Activated CD8-positive, alpha-beta memory T cell treated with anti-CD3 and anti-CD28 coated beads for 48 hours (primary cell): ENCODE data around the gene DYDC2.
"Not testable (repeated sequence)": the region's sequence is repeated elsewhere in the genome, so short reads cannot be mapped to it uniquely, and the experiment has no call there.

ENCODE experiments used
- DNase-seq, 3 experiments: peaks; one replicate each; pipeline ENCODE4 v3.0.0-alpha.2; 2020; ENCODE audit warnings: low read depth in 2 of 3, low spot score in 2 of 3

DYDC2 gene

DNA sequence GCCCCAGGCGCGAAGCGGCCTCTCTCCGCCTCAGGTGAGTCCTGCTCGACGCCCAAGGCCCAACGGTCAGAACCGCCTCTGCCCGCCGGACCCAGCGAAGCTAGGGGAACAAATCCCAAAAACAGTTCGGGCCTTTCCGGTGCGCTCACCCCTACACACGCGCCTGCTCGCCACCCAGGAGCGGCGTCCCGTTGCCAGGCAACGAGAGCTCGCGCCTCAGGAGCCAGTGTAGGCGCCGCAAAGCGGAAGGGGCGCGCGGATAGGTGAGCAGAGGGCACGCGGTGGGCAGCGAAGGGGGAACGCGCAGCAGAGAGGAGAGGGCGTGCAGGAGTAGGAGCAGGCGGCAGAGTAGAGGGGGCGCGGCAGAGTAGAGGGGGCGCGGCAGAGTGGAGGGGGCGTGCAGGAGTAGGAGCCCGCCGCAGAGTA, at the start of gene DYDC2, which contains the start of gene DYDC1:
DYDC2 (plus strand) TSS at position 219 of the 426 bp plus-strand sequence. CDS start 5,663 bp downstream, outside the sequence.
DYDC1 (minus strand) TSS at position 193 of the 426 bp plus-strand sequence. CDS start 4,154 bp downstream, outside the sequence.
- peak in 2 of 3 experiments; percentile 15 to 32 for DNase-seq

DNA sequence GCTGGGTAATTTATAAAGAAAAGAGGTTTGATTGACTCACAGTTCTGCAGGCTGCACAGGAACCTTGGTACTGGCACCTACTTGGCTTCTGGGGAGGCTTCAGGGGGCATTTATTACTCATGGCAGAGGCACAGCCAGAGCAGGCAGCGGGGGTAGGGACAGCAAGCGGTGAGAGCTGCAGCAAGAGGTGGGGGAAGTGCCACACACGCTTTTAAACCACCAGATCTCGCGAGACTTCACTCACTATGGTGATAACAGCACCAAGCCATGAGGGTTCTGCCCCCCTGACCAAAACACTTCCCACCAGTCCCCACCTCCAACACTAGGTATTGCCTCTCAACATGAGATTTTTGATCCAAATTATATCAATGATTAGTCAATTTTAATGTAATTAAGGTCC, 43.1 kb upstream of the DYDC2 start:
- DNase-seq: no peak

DNA sequence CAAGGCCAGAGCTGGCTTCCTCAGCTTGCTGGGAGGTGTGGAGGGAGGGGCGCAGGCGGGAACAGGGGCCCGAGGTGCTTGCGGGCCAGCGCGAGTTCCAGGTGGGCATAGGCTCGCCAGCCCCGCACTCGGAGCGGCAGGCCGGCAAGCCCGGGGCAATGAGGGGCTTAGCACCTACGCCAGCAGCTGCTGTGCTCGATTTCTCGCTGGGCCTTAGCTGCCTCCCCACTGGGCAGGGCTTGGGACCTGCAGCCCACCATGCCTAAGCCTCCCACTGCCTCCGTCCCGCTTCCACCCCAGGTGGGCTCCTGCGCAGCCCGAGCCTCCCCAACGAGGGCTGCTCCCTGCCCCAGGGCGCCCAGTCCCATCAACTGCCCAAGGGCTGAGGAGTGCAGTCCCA, 41.2 kb upstream of the DYDC2 start:
- no peak for DNase-seq

DNA sequence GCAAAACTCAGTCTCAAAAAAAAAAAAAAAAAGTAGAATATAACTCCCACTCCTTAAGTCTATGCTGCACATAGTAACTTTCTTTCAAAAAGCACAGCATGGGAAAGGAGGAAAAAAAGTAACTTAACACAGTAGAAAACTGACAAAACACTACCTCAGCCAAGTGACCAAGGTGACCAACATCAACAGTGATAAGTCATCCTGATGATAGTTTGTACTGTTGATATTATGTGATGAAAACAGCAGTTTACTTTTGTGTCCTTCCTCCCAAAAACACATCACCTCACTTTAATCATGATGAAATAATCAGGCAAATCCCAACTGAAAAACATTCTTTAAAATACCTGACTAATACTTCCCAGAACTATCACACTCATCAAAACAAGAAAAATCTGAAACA, 37.8 kb upstream of the DYDC2 start:
- no peak for DNase-seq

DNA sequence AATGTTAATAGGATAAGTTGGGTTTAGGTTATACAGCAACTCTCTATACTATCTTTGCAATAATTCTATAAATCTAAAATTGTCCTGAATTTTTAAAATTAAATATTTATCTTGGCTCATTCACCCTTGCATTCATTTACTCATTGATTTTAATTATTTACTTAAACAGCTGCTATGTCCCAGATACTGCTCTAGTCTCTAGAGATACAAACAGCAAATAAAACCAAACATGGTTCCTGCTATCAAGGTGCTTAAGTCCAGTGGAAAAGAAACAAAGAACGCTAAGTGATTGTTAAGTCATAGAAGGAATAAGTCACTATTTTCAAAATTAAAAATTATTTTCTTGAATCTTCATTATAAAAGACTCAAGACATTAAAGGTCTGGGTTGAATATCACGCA, 37.3 kb upstream of the DYDC2 start:
- no peak for DNase-seq

DNA sequence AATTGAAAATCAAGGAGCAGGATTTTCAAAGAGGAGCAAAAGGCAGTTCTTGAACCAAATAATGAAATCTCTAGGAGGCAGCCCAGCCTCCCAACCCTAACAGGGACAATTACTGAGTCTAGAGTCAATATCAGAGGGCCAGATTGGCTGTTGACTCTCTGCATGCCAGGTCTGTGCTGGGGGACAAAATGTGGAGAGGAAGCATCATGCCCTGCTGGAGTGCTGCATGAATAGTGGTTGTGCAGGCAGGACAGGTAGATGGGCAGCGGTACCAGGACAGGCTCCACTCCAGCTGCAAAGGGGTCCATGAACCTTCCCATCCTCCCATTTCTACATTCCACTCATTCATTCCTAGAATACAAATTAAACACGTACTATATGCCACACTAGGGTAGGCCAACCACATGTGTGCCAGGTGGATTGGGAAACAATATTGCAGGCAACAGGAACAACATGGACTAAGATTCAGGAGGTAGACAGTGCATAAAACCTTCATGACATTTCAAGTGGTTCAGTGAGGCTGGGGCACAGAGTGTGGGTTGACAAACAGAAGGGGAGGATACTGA, 36.8 kb upstream of the DYDC2 start:
- no peak for DNase-seq

- DNase-seq: no peak
Measured at GRCh38 chr10:80320377-80320776, 36.2 kb upstream of the DYDC2 start.

DNA sequence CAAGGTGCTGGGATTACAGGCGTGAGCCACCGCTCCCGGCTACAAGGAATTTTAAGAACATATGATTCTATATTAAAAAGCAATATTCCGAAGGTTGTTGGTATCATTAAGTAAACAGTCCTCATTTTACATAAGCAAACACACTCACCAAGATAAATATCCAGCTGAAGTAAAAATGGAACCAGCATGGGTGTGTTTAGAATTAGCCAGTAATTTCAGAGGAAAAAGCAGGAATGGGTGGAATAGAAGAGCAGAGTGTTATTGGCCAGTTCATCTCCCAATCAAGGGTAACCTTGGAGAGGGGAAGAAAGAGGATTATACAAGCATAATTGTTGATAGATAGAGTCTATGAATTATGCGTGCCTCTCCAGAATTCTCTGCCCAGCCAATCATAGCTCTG, 35.4 kb upstream of the DYDC2 start:
- no peak for DNase-seq

DNA sequence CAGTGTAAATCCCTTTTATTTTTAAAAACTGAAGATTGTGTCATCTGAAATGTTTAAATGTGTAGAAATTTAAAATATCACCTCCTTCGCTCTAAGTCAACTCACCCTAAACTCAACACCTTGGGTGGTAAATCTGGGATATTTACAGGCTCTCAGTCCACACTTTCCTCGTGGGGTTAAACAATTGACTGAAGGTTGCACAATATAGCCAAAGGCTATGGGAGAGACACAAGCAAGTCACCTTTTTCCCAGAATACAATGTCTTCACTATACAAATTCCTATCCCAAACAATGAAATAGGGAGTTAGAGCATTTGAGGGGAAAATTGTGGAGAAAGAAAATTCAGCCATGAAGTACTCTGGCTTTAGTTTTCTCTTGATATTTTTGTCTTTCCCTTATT, 34.4 kb upstream of the DYDC2 start:
- DNase-seq: no peak

DNA sequence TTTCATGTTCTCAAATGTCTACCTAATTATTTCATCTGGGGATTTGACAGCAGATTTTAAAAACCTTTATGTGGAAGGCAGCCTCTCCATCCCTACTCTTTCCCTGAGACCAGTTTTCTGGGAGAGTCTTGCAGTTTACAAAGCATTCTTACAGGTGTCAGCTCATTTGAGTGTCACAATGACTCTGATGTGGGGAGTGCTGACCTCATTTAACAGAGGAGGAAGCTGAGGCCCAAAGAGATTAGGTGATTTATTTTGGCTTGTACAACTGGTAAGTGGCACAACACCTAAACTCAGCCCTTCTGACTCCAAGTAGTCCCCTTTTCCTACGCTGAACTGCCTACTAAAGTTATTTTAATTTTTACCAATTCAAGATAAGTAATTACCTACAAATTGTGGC, 33.9 kb upstream of the DYDC2 start:
- no peak for DNase-seq

DNA sequence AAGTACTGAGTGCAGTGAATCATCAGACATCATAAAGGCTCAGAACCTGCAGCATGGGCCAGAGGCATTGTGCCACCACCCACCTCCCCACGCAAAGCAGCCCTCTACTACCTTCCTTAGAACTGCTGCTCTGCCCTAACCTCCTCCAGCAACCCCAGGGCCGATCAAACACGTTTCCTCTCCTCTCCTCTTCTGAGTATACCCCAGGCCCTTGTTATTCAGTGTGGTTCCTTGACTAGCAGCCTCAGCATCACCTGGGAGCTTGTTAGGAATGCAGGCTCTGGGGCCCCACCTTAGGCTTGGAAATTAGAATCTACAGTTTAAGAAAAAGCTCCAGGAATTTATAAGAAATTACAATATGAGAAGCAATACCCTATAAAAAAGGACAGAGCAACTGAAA, 33.3 kb upstream of the DYDC2 start:
- DNase-seq: no peak

DNA sequence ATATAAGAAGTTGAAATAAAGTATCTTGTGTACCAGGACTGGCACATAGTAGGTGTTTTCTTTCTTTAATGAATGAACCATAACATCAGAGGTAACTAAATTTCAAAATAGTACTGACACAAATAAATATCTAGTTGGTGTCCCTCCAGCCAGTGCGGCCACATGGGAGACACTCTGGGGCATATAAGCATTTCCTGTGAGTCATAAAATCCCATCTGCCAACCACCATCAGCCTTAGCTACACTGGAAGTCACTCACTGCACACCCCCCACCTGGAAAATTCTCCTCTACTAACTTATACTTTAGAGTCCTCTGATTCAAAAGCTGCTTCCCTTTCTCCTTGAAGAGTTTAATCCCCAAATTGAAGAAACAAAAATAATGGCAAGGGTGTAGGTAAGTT, 32.5 kb upstream of the DYDC2 start:
- no peak for DNase-seq

- DNase-seq: no peak
Measured at GRCh38 chr10:80324891-80325364, 31.7 kb upstream of the DYDC2 start.

DNA sequence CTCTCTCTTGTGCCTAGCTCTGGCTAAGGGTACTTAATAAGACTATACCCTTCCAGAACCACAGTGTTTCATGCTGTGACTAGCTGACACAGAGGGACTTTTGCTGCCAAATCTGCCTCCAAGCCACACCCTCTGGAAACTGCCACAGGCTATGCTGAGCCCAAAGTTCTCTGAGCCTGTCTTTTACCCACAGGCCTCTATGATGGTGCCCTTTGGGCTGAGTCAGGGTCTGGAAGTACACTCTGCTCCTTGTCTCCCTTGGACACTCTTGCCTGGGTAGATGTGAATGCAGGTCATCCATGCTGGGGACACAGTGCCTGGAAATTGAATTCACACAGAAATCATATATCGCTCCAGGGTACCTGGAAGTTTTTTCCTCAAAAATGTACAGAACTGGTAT, 22.6 kb upstream of the DYDC2 start:
- DNase-seq: no peak

GRCh38 chr10:80344276-80344675, 12.3 kb upstream of the DYDC2 start:
- DNase-seq: no peak

GRCh38 chr10:80344912-80345311, 11.7 kb upstream of the DYDC2 start:
- no peak for DNase-seq

DNA sequence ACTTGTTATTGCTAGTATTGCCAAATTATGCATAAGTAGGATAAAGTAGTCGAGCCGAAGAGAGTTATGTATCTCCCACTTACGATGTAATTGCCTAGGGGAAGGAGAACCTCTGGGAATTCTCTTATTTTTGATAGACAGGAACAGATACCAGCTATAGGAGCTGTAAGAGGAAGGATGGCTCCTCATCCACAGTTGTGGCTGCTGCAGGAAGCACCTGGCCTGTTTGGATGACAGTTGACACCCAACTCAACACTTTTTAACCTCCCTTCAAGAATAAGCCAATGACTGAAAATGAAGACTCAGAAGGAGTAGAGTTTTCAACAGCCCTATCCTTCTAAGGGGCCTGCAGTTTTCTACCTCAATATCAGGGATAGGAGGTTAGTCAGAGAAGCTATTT, 6.3 kb upstream of the DYDC2 start:
- DNase-seq: no peak

GRCh38 chr10:80351220-80351619, 5.4 kb upstream of the DYDC2 start:
- DNase-seq: no peak

DNA sequence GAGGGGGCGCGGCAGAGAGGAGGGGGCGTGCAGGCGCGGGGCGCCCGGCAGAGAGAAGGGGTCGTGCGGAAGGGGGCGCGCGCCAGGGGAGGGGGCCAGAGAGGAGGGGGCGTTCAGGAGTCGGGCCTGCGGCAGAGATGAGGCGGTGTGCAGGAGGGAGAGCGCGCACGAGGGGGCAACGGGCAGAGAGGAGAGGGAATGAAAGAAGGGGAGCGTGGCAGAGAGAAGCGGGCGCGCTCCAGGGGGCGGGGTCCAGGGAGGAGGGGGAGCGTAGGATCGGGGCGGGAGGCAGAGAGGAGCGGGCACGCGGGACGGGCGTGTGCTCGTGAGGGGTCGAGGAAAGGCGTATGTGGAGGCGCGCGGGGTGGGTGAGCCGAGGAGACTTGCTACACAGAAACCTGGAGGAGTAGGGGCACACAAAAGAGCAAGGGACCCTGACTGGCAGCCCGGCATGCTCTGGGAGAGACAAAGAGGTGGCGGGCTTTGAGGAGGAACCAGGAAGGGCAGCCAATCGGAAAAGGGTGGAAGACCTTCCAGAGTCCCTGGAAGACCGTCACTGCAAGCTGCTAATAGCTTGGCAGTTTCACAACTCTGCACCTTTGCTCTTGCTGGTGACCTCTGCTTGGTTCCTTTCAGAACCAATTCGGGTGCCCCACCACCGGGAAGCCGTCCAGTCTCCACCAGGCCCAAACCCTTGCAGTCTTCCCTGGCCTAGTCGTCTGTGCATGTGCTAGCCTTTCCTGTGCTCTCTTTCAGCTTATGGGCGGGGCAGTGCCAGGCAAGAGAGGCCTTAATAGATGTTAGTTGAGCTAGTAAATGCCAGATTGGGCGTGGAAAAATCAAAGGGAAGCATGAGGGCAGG, 639 bp downstream of the DYDC2 start:
- DNase-seq: no peak

DNA sequence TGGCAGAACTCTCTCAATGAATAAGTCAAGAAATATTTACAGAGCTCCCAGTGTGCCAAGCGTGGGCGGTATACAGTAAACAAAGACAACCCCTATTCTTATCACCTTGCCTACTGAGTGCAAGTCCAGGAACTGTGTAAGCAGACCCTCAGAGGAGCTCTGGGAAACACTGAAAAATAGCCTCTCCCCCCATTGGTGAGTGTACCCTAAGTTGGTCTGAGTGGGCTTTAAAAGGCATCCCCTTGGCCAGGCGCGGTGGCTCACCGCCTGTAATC, 1.2 kb downstream of the DYDC2 start:
- no peak for DNase-seq

- DNase-seq: not testable (repeated sequence)
Measured at GRCh38 chr10:80358925-80359324, 2.3 kb downstream of the DYDC2 start.

DNA sequence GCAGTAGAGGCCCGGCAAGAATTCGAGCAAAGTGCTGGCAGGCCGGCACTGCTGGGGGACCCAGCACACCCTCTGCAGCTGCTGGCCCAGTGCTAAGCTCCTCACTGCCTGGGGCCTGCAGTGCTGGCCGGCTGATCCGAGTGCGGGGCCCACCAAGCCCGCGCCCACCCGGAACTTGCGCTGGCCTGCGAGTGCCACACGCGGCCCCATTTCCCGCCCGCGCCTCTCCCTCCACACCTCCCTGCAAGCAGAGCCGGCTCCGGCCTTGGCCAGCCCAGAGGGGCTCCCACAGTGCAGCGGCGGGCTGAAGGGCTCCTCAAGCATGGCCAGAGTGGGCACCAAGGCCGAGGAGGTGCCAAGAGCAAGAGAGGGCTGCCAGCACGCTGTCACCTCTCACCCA, 3.1 kb downstream of the DYDC2 start:
- DNase-seq: no peak

DNA sequence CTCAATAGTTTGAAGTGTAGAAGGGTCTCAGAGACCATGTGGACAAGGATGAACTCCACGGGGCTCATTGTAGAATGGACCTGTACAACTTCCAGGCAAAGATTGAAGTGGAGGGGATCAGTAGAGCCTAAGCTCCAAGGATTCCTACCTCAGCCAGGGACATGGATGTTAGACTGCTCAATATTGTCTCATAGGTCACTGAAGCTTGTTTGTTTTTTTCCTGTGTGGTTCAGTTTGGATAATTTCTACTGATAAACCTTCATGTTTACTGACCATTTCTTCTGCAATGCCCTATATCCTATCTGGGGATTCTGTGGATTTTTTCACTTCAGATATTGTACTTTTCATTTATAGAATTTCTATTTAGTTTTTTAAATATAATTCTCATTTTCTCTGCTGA, 8.9 kb downstream of the DYDC2 start:
- DNase-seq: no peak
